ENCODE measurements around the gene AIRE.
"Not testable (repeated sequence)": the region's sequence is repeated elsewhere in the genome, so short reads cannot be mapped to it uniquely, and the experiment has no call there.

The AIRE gene

GRCh38 chr21:44272284-44272858, 13.3 kb upstream of the AIRE start:
- no peak for DNase-seq (ENCODE audit: low read depth)
- TF ChIP-seq CTCF (IDR thresholded peaks at IDR 0.05; ENCODE audit: control insufficient read depth, extremely low read depth, insufficient read depth): no peak
- no peak overlapping the region for H3K4me3 ChIP-seq (ENCODE audit: low read depth, low read length)

GRCh38 chr21:44273046-44273445, 12.6 kb upstream of the AIRE start:
- TF ChIP-seq CTCF (IDR thresholded peaks at IDR 0.05; ENCODE audit: control insufficient read depth, extremely low read depth, insufficient read depth): no peak
- no peak overlapping the region for H3K4me3 ChIP-seq (ENCODE audit: low read depth, low read length)
- DNase-seq (ENCODE audit: low read depth): no peak

- TF ChIP-seq CTCF (IDR thresholded peaks at IDR 0.05; ENCODE audit: control insufficient read depth, extremely low read depth, insufficient read depth): no peak
- DNase-seq (ENCODE audit: low read depth): no peak
- H3K4me3 ChIP-seq (ENCODE audit: low read depth, low read length): no peak overlapping the region
Measured at GRCh38 chr21:44275041-44275440, 10.6 kb upstream of the AIRE start.

- H3K4me3 ChIP-seq (ENCODE audit: low read depth, low read length): no peak overlapping the region
- no peak for TF ChIP-seq CTCF (IDR thresholded peaks at IDR 0.05; ENCODE audit: control insufficient read depth, extremely low read depth, insufficient read depth)
- DNase-seq (ENCODE audit: low read depth): no peak
Measured at GRCh38 chr21:44279354-44280260, 6.1 kb upstream of the AIRE start.

GRCh38 chr21:44281801-44282200, 3.9 kb upstream of the AIRE start:
- no peak for TF ChIP-seq CTCF (IDR thresholded peaks at IDR 0.05; ENCODE audit: control insufficient read depth, extremely low read depth, insufficient read depth)
- DNase-seq (ENCODE audit: low read depth): no peak
- H3K4me3 ChIP-seq (ENCODE audit: low read depth, low read length): no peak overlapping the region

- no peak for TF ChIP-seq CTCF (IDR thresholded peaks at IDR 0.05; ENCODE audit: control insufficient read depth, extremely low read depth, insufficient read depth)
- no peak for DNase-seq (ENCODE audit: low read depth)
- no peak overlapping the region for H3K4me3 ChIP-seq (ENCODE audit: low read depth, low read length)
Measured at GRCh38 chr21:44282370-44282769, 3.3 kb upstream of the AIRE start.

- not testable (repeated sequence) for H3K4me3 ChIP-seq (ENCODE audit: low read depth, low read length); DNase-seq (ENCODE audit: low read depth)
Measured at GRCh38 chr21:44283211-44283785, 2.4 kb upstream of the AIRE start.

All from LNCaP clone FGC (cell line).